ENCODE results near the gene EXOC6B.

- TF ChIP-seq CTCF (IDR thresholded peaks at IDR 0.05) (peak; percentile 84), ZFX (IDR thresholded peaks at IDR 0.05; ENCODE audit: borderline replicate concordance) (no peak)
These were observed 675.5 kb downstream of the EXOC6B start for GRCh38 chr2:72150157-72150860.
